Stimulated activated naive CD8-positive, alpha-beta T cell treated with anti-CD3 and anti-CD28 coated beads, Interleukin-15, amount 100 ng/mL, for 72 hours (primary cell): ENCODE measurements around the gene MTARC1.

ENCODE experiments used
- ATAC-seq: fragments of 150-1000 bp; cut with Tn5 transposase; 2 replicates; pipeline ENCODE4 v1.10.0; 2021; ENCODE audit warnings: mild to moderate bottlenecking, moderate library complexity
- DNase-seq, 2 donors: peaks; one replicate each; pipeline ENCODE4 v3.0.0; 2021 to 2022
- H3K27ac Mint-ChIP-seq, 2 donors: one replicate each; pipeline ENCODE4 v1.8.0; 2022; ENCODE audit warnings: mild to moderate bottlenecking in 2 of 2, mixed read lengths in 2 of 2, moderate library complexity in 2 of 2
- H3K27me3 Mint-ChIP-seq: one replicate; pipeline ENCODE4 v1.8.0; 2022; ENCODE audit warnings: mixed read lengths
- H3K4me1 Mint-ChIP-seq: one replicate; pipeline ENCODE4 v1.8.0; 2022; ENCODE audit warnings: mild to moderate bottlenecking, mixed read lengths
- H3K4me3 Mint-ChIP-seq, 2 donors: one replicate each; pipeline ENCODE4 v1.8.0; 2022; ENCODE audit warnings: mild to moderate bottlenecking in 2 of 2, mixed read lengths in 2 of 2, moderate library complexity in 1 of 2
- H3K9me3 Mint-ChIP-seq, 2 donors: one replicate each; pipeline ENCODE4 v1.8.0; 2022; ENCODE audit warnings: mixed read lengths in 2 of 2

Gene MTARC1

GRCh38 chr1:220786337-220787068 is at the start of gene MTARC1:
MTARC1 (plus strand) TSS chr1:220786913; CDS start chr1:220786945, 32 bp downstream.
- peaks cover 80% of the 10 kb centered on the region for H3K27me3 Mint-ChIP-seq
- H3K4me3 Mint-ChIP-seq = peak within 1 kb of the TSS; percentile 55 to 68
- peak in 1 of 2 donors; percentile 11 for DNase-seq
- no peak within 1 kb of the TSS for H3K27ac Mint-ChIP-seq
- peak; percentile 54 for ATAC-seq
- H3K4me1 Mint-ChIP-seq = peaks cover 5% of the 10 kb centered on the region
- H3K9me3 Mint-ChIP-seq = no peaks in the 10 kb centered on the region

- H3K27ac Mint-ChIP-seq = no peak overlapping the region
- DNase-seq (no peak), ATAC-seq (no peak)
- peaks cover 35% of the 10 kb centered on the region for H3K27me3 Mint-ChIP-seq
- no peaks in the 10 kb centered on the region for H3K4me1 Mint-ChIP-seq
- H3K4me3 Mint-ChIP-seq = no peak overlapping the region
- H3K9me3 Mint-ChIP-seq = no peaks in the 10 kb centered on the region
Measured at GRCh38 chr1:220741349-220741748, 45.4 kb upstream of the MTARC1 start.

GRCh38 chr1:220741825-220742224 is 44.9 kb upstream of the MTARC1 start:
- Mint-ChIP-seq H3K27me3 (peaks cover 40% of the 10 kb centered on the region), H3K4me1 (no peaks in the 10 kb centered on the region), H3K27ac (no peak overlapping the region), H3K4me3 (no peak overlapping the region), H3K9me3 (no peaks in the 10 kb centered on the region)
- ATAC-seq (no peak), DNase-seq (no peak)

- no peak overlapping the region for H3K27ac Mint-ChIP-seq
- ATAC-seq (peak; percentile 23), DNase-seq (no peak)
- peaks cover 47% of the 10 kb centered on the region for H3K27me3 Mint-ChIP-seq
- peaks cover under 1% of the 10 kb centered on the region for H3K4me1 Mint-ChIP-seq
- no peak overlapping the region for H3K4me3 Mint-ChIP-seq
- no peaks in the 10 kb centered on the region for H3K9me3 Mint-ChIP-seq
Measured at GRCh38 chr1:220742520-220742919, 44.2 kb upstream of the MTARC1 start.

GRCh38 chr1:220746851-220747250 is 39.9 kb upstream of the MTARC1 start:
- ATAC-seq (no peak), DNase-seq (no peak)
- Mint-ChIP-seq H3K27ac (no peak overlapping the region), H3K4me1 (peaks cover 14% of the 10 kb centered on the region), H3K27me3 (peaks cover 76% of the 10 kb centered on the region), H3K9me3 (no peaks in the 10 kb centered on the region), H3K4me3 (no peak overlapping the region)

- H3K27me3 Mint-ChIP-seq = peaks cover 76% of the 10 kb centered on the region
- no peak for ATAC-seq
- no peaks in the 10 kb centered on the region for H3K9me3 Mint-ChIP-seq
- no peak for DNase-seq
- no peak overlapping the region for H3K27ac Mint-ChIP-seq
- H3K4me1 Mint-ChIP-seq = peaks cover 14% of the 10 kb centered on the region
- H3K4me3 Mint-ChIP-seq = peak overlapping the region; percentile 55 to 74
Measured at GRCh38 chr1:220747437-220748088, 39.1 kb upstream of the MTARC1 start.

- H3K9me3 Mint-ChIP-seq = no peaks in the 10 kb centered on the region
- H3K27ac Mint-ChIP-seq = no peak within 1 kb of the TSS
- peak; percentile 11 to 16 for DNase-seq
- ATAC-seq = peak; percentile 68
- peaks cover 76% of the 10 kb centered on the region for H3K27me3 Mint-ChIP-seq
- peaks cover 14% of the 10 kb centered on the region for H3K4me1 Mint-ChIP-seq
- peak within 1 kb of the TSS; percentile 55 to 74 for H3K4me3 Mint-ChIP-seq
Measured at GRCh38 chr1:220748089-220748934, 38.4 kb upstream of the MTARC1 start, which contains the start of gene MTARC2. MTARC2 (plus strand) TSS chr1:220748322; CDS start chr1:220748532, 210 bp downstream.

GRCh38 chr1:220748936-220749335 is 37.8 kb upstream of the MTARC1 start:
- Mint-ChIP-seq H3K9me3 (no peaks in the 10 kb centered on the region), H3K4me3 (peak overlapping the region; percentile 32 to 74), H3K27ac (no peak overlapping the region), H3K4me1 (peaks cover 14% of the 10 kb centered on the region), H3K27me3 (peaks cover 76% of the 10 kb centered on the region)
- DNase-seq (no peak), ATAC-seq (no peak)

GRCh38 chr1:220750131-220750515 is 36.6 kb upstream of the MTARC1 start:
- Mint-ChIP-seq H3K27ac (no peak overlapping the region), H3K4me1 (peaks cover 14% of the 10 kb centered on the region), H3K9me3 (no peaks in the 10 kb centered on the region), H3K4me3 (no peak overlapping the region), H3K27me3 (peaks cover 83% of the 10 kb centered on the region)
- no peak for ATAC-seq
- no peak for DNase-seq

- H3K27me3 Mint-ChIP-seq = peaks cover 81% of the 10 kb centered on the region
- peaks cover 14% of the 10 kb centered on the region for H3K4me1 Mint-ChIP-seq
- ATAC-seq = no peak
- no peak overlapping the region for H3K27ac Mint-ChIP-seq
- H3K4me3 Mint-ChIP-seq = no peak overlapping the region
- no peaks in the 10 kb centered on the region for H3K9me3 Mint-ChIP-seq
- no peak for DNase-seq
Measured at GRCh38 chr1:220751111-220751510, 35.6 kb upstream of the MTARC1 start.

GRCh38 chr1:220754212-220754917 is 32.3 kb upstream of the MTARC1 start:
- H3K27me3 Mint-ChIP-seq = peaks cover 54% of the 10 kb centered on the region

GRCh38 chr1:220754918-220755295 is 31.8 kb upstream of the MTARC1 start:
- ATAC-seq (no peak), DNase-seq (no peak)
- peaks cover 54% of the 10 kb centered on the region for H3K27me3 Mint-ChIP-seq
- no peak overlapping the region for H3K27ac Mint-ChIP-seq
- no peaks in the 10 kb centered on the region for H3K4me1 Mint-ChIP-seq
- no peak overlapping the region for H3K4me3 Mint-ChIP-seq
- no peaks in the 10 kb centered on the region for H3K9me3 Mint-ChIP-seq

More at GRCh38 chr1:220754212-220754917, 32.3 kb upstream of the MTARC1 start:
- no peaks in the 10 kb centered on the region for H3K4me1 Mint-ChIP-seq
- no peak overlapping the region for H3K4me3 Mint-ChIP-seq
- no peak overlapping the region for H3K27ac Mint-ChIP-seq
- DNase-seq (no peak), ATAC-seq (no peak)
- H3K9me3 Mint-ChIP-seq = no peaks in the 10 kb centered on the region

- H3K27me3 Mint-ChIP-seq = peaks cover 50% of the 10 kb centered on the region
- no peak for ATAC-seq
- H3K4me3 Mint-ChIP-seq = no peak overlapping the region
- no peaks in the 10 kb centered on the region for H3K4me1 Mint-ChIP-seq
- DNase-seq = no peak
- H3K9me3 Mint-ChIP-seq = no peaks in the 10 kb centered on the region
- H3K27ac Mint-ChIP-seq = no peak overlapping the region
Measured at GRCh38 chr1:220755309-220755708, 31.4 kb upstream of the MTARC1 start.

GRCh38 chr1:220757441-220757840 is 29.3 kb upstream of the MTARC1 start:
- peaks cover 33% of the 10 kb centered on the region for H3K27me3 Mint-ChIP-seq
- DNase-seq (no peak), ATAC-seq (no peak)
- H3K4me1 Mint-ChIP-seq = no peaks in the 10 kb centered on the region
- no peak overlapping the region for H3K27ac Mint-ChIP-seq
- no peak overlapping the region for H3K4me3 Mint-ChIP-seq
- no peaks in the 10 kb centered on the region for H3K9me3 Mint-ChIP-seq

GRCh38 chr1:220759147-220759546 is 27.6 kb upstream of the MTARC1 start:
- ATAC-seq = no peak
- H3K27me3 Mint-ChIP-seq = peaks cover 28% of the 10 kb centered on the region
- no peak overlapping the region for H3K27ac Mint-ChIP-seq
- H3K9me3 Mint-ChIP-seq = no peaks in the 10 kb centered on the region
- no peak for DNase-seq
- H3K4me1 Mint-ChIP-seq = no peaks in the 10 kb centered on the region
- H3K4me3 Mint-ChIP-seq = no peak overlapping the region
